Thoracic aorta (tissue), 2 donors: Measurements from ENCODE around the gene MECR. TPM values are rescaled to one million over a fixed set of nuclear protein-coding genes. Genes with fewer than 3 reads are reported as not detected.

Experiments used
- ATAC-seq: fragments of 150-250 bp; one replicate; pipeline ENCODE4 v1.8.0; 2017; ENCODE audit warnings: low read depth; ENCODE audit not compliant: insufficient number of reproducible peaks, low FRiP score
- DNase-seq: peaks from one replicate; pipeline ENCODE4 v3.0.0-alpha.2; 2020; ENCODE audit warnings: low spot score
- H3K27ac ChIP-seq, 2 donors: fragments of 200-600 bp; sonication (generic); 1 replicate in 1 of 2; 2 replicates in 1 of 2; pipeline ENCODE4 v1.5.1; 2016; ENCODE audit warnings: mild to moderate bottlenecking in 2 of 2, moderate library complexity in 2 of 2
- H3K27me3 ChIP-seq: fragments of 200-600 bp; sonication (generic); replicated peaks from 2 replicates; pipeline ENCODE4 v1.6.0; 2016; ENCODE audit warnings: mild to moderate bottlenecking; ENCODE audit not compliant: insufficient read depth
- H3K36me3 ChIP-seq: fragments of 200-600 bp; sonication (generic); one replicate; pipeline ENCODE4 v1.5.1; 2016
- H3K4me1 ChIP-seq, 2 donors: fragments of 200-600 bp; sonication (generic); 1 replicate in 1 of 2; 2 replicates in 1 of 2; pipeline versions ENCODE4 v1.5.1 to v1.6.0; 2016; ENCODE audit warnings: low read depth in 2 of 2, mild to moderate bottlenecking in 1 of 2; ENCODE audit not compliant: control insufficient read depth in 1 of 2
- H3K4me3 ChIP-seq: fragments of 200-600 bp; sonication (generic); 2 replicates; pipeline ENCODE4 v1.5.1; 2016; ENCODE audit warnings: mild to moderate bottlenecking
- H3K9me3 ChIP-seq: fragments of 200-600 bp; sonication (generic); 2 replicates; pipeline ENCODE4 v1.5.1; 2016
- total RNA-seq, 2 donors: library from RNA; depleted of rRNA; stranded (reverse); fragments of >200 nt; gene quantifications; one replicate each; pipeline versions ENCODE4 v1.1.0 to v1.2.3, GENCODE V29; 2016
- TF ChIP-seq, protein P1 (sequence below): fragments of 200-600 bp; sonication (generic); IDR thresholded peaks from one replicate; pipeline ENCODE4 v1.5.1; 2019; ENCODE audit warnings: antibody characterized with exemption

MECR gene
- total RNA-seq, 2 donors from 2014 or later: 9.2 to 32.0 TPM

DNA sequence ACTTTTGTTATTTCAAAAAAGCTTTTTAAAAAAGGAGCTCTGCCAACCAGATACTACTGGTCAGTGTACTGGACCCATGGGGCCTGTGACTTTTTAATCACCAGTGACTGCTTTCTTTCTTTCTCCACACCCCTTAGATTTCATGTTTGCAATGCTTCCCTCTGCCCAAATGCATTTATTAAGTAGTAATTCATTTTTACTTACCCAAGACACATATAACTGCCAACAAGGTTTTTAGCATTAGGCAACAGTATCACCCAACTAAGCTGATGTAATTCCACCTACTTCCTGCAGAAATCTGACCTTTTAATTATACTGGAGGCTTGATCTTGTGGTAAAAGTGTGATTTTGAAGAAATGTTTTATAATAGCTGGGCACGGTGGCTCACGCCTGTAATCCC lies 12.5 kb downstream of the MECR start:
- no peak for ATAC-seq
- DNase-seq: no peak

DNA sequence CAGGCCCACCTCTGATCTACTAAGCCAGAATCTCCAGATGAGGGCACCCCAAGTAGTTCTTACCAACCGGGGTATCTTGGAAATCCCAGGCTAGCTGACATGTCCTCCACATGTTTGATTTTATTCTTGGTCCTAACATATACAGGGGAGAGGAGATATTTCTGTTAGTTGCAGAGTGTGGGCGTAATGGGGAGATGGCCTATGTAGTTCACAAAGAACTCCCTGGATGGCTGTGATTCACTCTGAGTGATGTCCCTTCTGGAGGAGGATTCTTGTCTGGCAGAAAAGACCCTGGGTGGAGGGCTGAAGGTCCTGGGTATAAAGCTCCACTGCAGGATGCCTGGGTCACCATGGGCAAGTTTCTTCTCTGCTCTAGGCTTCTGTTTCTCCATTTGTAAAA lies 13.1 kb downstream of the MECR start:
- Histone ChIP-seq H3K4me1 (no peaks in the 10 kb centered on the region), H3K36me3 (no peaks in the 10 kb centered on the region), H3K27ac (no peak overlapping the region), H3K4me3 (no peak overlapping the region), H3K27me3 (no peaks in the 10 kb centered on the region), H3K9me3 (no peaks in the 10 kb centered on the region)
- TF ChIP-seq, protein P1, sequence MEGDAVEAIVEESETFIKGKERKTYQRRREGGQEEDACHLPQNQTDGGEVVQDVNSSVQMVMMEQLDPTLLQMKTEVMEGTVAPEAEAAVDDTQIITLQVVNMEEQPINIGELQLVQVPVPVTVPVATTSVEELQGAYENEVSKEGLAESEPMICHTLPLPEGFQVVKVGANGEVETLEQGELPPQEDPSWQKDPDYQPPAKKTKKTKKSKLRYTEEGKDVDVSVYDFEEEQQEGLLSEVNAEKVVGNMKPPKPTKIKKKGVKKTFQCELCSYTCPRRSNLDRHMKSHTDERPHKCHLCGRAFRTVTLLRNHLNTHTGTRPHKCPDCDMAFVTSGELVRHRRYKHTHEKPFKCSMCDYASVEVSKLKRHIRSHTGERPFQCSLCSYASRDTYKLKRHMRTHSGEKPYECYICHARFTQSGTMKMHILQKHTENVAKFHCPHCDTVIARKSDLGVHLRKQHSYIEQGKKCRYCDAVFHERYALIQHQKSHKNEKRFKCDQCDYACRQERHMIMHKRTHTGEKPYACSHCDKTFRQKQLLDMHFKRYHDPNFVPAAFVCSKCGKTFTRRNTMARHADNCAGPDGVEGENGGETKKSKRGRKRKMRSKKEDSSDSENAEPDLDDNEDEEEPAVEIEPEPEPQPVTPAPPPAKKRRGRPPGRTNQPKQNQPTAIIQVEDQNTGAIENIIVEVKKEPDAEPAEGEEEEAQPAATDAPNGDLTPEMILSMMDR: no peak
- ATAC-seq: no peak
- no peak for DNase-seq

More for the DNA sequence above, 12.5 kb downstream of the MECR start:
- no peak overlapping the region for H3K27ac ChIP-seq
- no peaks in the 10 kb centered on the region for H3K27me3 ChIP-seq
- no peak overlapping the region for H3K4me3 ChIP-seq
- H3K9me3 ChIP-seq: no peaks in the 10 kb centered on the region
- H3K36me3 ChIP-seq: no peaks in the 10 kb centered on the region
- no peaks in the 10 kb centered on the region for H3K4me1 ChIP-seq
- TF ChIP-seq, protein P1: no peak

GRCh38 chr1:29213055-29213454 lies 17.7 kb downstream of the MECR start:
- TF ChIP-seq, protein P1: no peak
- Histone ChIP-seq H3K27me3 (no peaks in the 10 kb centered on the region), H3K9me3 (no peaks in the 10 kb centered on the region), H3K36me3 (no peaks in the 10 kb centered on the region), H3K4me1 (no peaks in the 10 kb centered on the region), H3K4me3 (no peak overlapping the region), H3K27ac (no peak overlapping the region)
- ATAC-seq: no peak
- DNase-seq: no peak

DNA sequence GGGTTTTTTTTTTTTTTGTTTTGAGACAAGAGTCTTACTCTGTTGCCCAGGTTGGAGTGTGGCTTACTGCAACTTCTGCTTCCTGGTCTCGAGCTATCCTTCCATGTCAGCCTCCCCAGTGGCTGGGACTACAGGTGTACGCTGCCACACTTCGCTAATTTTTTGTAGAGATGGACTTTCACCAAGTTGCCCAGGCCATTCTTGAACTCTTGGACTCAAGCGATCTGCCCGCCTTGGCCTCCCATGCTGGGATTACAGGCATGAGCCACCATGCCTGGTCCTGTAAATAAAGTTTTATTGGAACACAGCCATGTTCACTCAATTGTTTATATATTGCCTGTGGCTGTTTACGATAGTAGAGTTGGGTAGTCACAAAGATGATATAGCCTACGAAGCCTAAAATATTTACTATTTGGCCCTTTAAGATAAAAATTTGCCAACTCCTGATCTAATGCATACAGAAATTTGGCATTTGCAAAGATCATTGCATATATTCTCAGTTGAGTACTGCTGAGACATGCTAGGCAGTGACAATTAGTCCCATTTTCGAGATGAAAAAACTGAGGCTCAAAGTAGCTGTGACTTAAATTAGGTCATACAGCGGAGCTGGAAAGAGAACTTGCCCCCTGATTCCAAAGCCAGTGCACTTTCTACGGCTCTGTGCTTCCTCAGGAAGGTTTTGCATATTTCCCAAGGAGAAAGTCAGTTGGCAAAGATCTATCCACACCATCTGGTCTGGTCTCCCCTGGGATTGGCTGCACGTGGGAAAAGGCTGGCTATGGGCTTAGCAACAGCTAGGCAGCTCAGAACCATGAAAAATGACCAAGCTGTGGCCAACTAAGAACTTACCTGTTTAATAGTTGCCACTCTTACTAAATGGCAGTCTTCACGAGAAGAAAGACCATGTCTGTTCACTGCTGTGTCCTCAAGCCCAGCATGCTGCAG lies 19.4 kb downstream of the MECR start:
- H3K36me3 ChIP-seq: no peaks in the 10 kb centered on the region
- ATAC-seq (no peak), DNase-seq (no peak)
- no peaks in the 10 kb centered on the region for H3K27me3 ChIP-seq
- H3K4me1 ChIP-seq: peaks cover 0 to 5% of the 10 kb centered on the region in 2 donors
- no peaks in the 10 kb centered on the region for H3K9me3 ChIP-seq
- H3K4me3 ChIP-seq: no peak overlapping the region
- H3K27ac ChIP-seq: no peak overlapping the region
- TF ChIP-seq, protein P1: no peak

GRCh38 chr1:29210278-29211085 lies 20.3 kb downstream of the MECR start:
- Histone ChIP-seq H3K27me3 (no peaks in the 10 kb centered on the region), H3K4me1 (peaks cover 0 to 5% of the 10 kb centered on the region in 2 donors), H3K27ac (no peak overlapping the region), H3K36me3 (no peaks in the 10 kb centered on the region), H3K4me3 (no peak overlapping the region), H3K9me3 (no peaks in the 10 kb centered on the region)
- no peak for DNase-seq
- ATAC-seq: no peak
- TF ChIP-seq, protein P1: no peak
